ENCODE measurements around the gene FNBP1. TPM values are rescaled to one million over a fixed set of nuclear protein-coding genes. Genes with fewer than 3 reads are reported as not detected.

Gene FNBP1
- total and polyA plus RNA-seq, 2 of the 8 experiments (the other 6 are each of a cell fraction or from before 2014, with no cell fraction given) = 7.2 to 40.9 TPM

- CTCF ChIA-PET (ENCODE audit: partially characterized antibody) = interaction anchor here (0.7 to 1.5 kb wide), 3 partner anchors 11 to 79 kb away, joined by 3 to 4 read pairs (median 3); no protein-coding TSS in a partner anchor
- no peak for DNase-seq (ENCODE audit: low read depth in 1 of 2, low spot score in 2 of 2)
- H2BK20ac ChIP-seq (ENCODE audit: low read length) = no peak overlapping the region
- no peak overlapping the region for H4K91ac ChIP-seq (replicated peaks; ENCODE audit: insufficient read length, low read length)
- H3K27me3 ChIP-seq (replicated peaks in 1 of 4; ENCODE audit: control insufficient read depth in 3 of 4, extremely low read depth in 1 of 4, insufficient read depth in 3 of 4, low read length in 3 of 4) = no peaks in the 10 kb centered on the region
- no peak for FAIRE-seq
- H3K23ac ChIP-seq (ENCODE audit: insufficient read length) = no peak overlapping the region
- no peak overlapping the region for H2BK120ac ChIP-seq (replicated peaks; ENCODE audit: low read depth, low read length)
- H2AFZ ChIP-seq (ENCODE audit: low read length) = no peak overlapping the region
- H3K4me2 ChIP-seq (ENCODE audit: insufficient read depth in 1 of 2, low read depth in 2 of 2, low read length in 2 of 2) = no peak overlapping the region
- no peak overlapping the region for H3K27ac ChIP-seq (ENCODE audit: low read depth, low read length)
- no peaks in the 10 kb centered on the region for H3K9me3 ChIP-seq (ENCODE audit: insufficient read depth in 2 of 2, low read depth in 1 of 2, low read length in 1 of 2)
- H3K79me1 ChIP-seq (ENCODE audit: low read depth, low read length) = no peaks in the 10 kb centered on the region
- no peaks in the 10 kb centered on the region for H3K23me2 ChIP-seq (ENCODE audit: low read depth, low read length)
- H3K56ac ChIP-seq (replicated peaks; ENCODE audit: insufficient read length, low read depth, low read length) = no peak overlapping the region
- H3K18ac ChIP-seq (ENCODE audit: extremely low read depth, low read length) = no peak overlapping the region
- H4K8ac ChIP-seq (ENCODE audit: extremely low read depth, insufficient read depth, low read length) = no peak overlapping the region
- H2AK5ac ChIP-seq (ENCODE audit: low read depth, low read length) = no peak overlapping the region
- H4K20me1 ChIP-seq (replicated peaks in 1 of 2; ENCODE audit: control insufficient read depth in 1 of 2, insufficient read depth in 2 of 2, low read length in 2 of 2) = no peaks in the 10 kb centered on the region
- no peak overlapping the region for H3K4me3 ChIP-seq (ENCODE audit: extremely low read depth in 1 of 4, insufficient read depth in 2 of 4, low read depth in 3 of 4, low read length in 4 of 4)
- no peak overlapping the region for H3K4ac ChIP-seq (replicated peaks; ENCODE audit: insufficient read length, low read depth, low read length)
- H2BK12ac ChIP-seq (ENCODE audit: low read depth, low read length) = no peak overlapping the region
- H4K5ac ChIP-seq (ENCODE audit: insufficient read length, low read depth, low read length) = no peak overlapping the region
- H2BK5ac ChIP-seq (ENCODE audit: low read depth, low read length) = no peak overlapping the region
- POLR2A ChIA-PET (ENCODE audit: partially characterized antibody) = no interaction called here
- H3K79me2 ChIP-seq (ENCODE audit: control insufficient read depth in 1 of 2, insufficient read depth in 2 of 2, low read length in 2 of 2) = no peaks in the 10 kb centered on the region
- H3K14ac ChIP-seq (ENCODE audit: insufficient read length) = no peak overlapping the region
- 95% methylated on average over 4 of the region's 4 CpGs; no CpG with 5 or more reads in 1 of the 2 experiments for WGBS, 2 experiments (ENCODE audit: extremely low coverage in 1 of 2, insufficient coverage in 1 of 2, insufficient read length in 1 of 2, insufficient replicate concordance in 2 of 2, low coverage in 1 of 2, low lambda C conversion rate in 2 of 2, missing lambda C conversion rate in 1 of 2)
- no peak overlapping the region for H2BK15ac ChIP-seq (ENCODE audit: low read length)
- H3K36me3 ChIP-seq (ENCODE audit: control insufficient read depth in 2 of 4, insufficient read depth in 4 of 4, low read length in 3 of 4) = no peaks in the 10 kb centered on the region
- H3K9ac ChIP-seq (replicated peaks in 1 of 4; ENCODE audit: extremely low read depth in 1 of 4, low read depth in 3 of 4, low read length in 3 of 4) = no peak overlapping the region
- peaks cover 3 to 9% (median 6%) of the 10 kb centered on the region in 4 experiments for H3K4me1 ChIP-seq (replicated peaks in 1 of 4; ENCODE audit: control insufficient read depth in 3 of 4, insufficient read depth in 4 of 4, low read length in 3 of 4)
- TF ChIP-seq HDAC6 (IDR thresholded peaks at IDR 0.05; ENCODE audit: low read depth, low read length) = no peak
- TF ChIP-seq BCL11A (IDR thresholded peaks at IDR 0.05; ENCODE audit: low read depth in 2 of 2, low read length in 2 of 2) = no peak
- no peak for TF ChIP-seq PHF8 (conservative IDR thresholded peaks at IDR 0.05; ENCODE audit: low read depth, low read length)
- no peak for TF ChIP-seq GABPA (IDR thresholded peaks at IDR 0.05; ENCODE audit: borderline replicate concordance, insufficient read depth, low read length)
- no peak for TF ChIP-seq POLR2AphosphoS5 (IDR thresholded peaks at IDR 0.05; ENCODE audit: low read depth, low read length)
- no peak for TF ChIP-seq RNF2 (IDR thresholded peaks at IDR 0.05; ENCODE audit: borderline replicate concordance, low read depth, low read length, missing control alignments, poor library complexity, severe bottlenecking)
- TF ChIP-seq CREB1 (IDR thresholded peaks at IDR 0.05) = no peak
- TF ChIP-seq POLR2A (IDR thresholded peaks at IDR 0.05; ENCODE audit: control extremely low read depth in 1 of 2, low read depth in 2 of 2, low read length in 2 of 2) = no peak
- no peak for TF ChIP-seq CHD1 (IDR thresholded peaks at IDR 0.05; ENCODE audit: low read depth, low read length)
- TF ChIP-seq EGR1 (IDR thresholded peaks at IDR 0.05; ENCODE audit: borderline replicate concordance, low read depth, low read length) = no peak
Observed at GRCh38 chr9:129968690-129969485, 74.1 kb downstream of the FNBP1 start.
